ENCODE data around the gene CWF19L2.
"Not testable (repeated sequence)": the region's sequence is repeated elsewhere in the genome, so short reads cannot be mapped to it uniquely, and the experiment has no call there.

The CWF19L2 gene

GRCh38 chr11:107457558-107458271 lies at the start of gene CWF19L2:
Gene CWF19L2 (minus strand): TSS chr11:107457825. CDS start chr11:107457816, 9 bp downstream.
- peak; percentile 81 for DNase-seq

GRCh38 chr11:107505647-107506225 lies 48.1 kb upstream of the CWF19L2 start:
- DNase-seq: no peak

- no peak for DNase-seq
These were observed 47.4 kb upstream of the CWF19L2 start for GRCh38 chr11:107504981-107505380.

GRCh38 chr11:107501713-107502112 lies 44.1 kb upstream of the CWF19L2 start:
- no peak for DNase-seq

- not testable (repeated sequence) for DNase-seq
These were observed 39.7 kb upstream of the CWF19L2 start for GRCh38 chr11:107497371-107497770.

GRCh38 chr11:107496011-107496410 lies 38.4 kb upstream of the CWF19L2 start:
- DNase-seq: no peak

GRCh38 chr11:107494055-107494454 lies 36.4 kb upstream of the CWF19L2 start:
- no peak for DNase-seq

GRCh38 chr11:107493117-107493516 lies 35.5 kb upstream of the CWF19L2 start:
- no peak for DNase-seq

- no peak for DNase-seq
These were observed 33.2 kb upstream of the CWF19L2 start for GRCh38 chr11:107490836-107491235.

- DNase-seq: no peak
These were observed 24.6 kb upstream of the CWF19L2 start for GRCh38 chr11:107482234-107482633.

GRCh38 chr11:107478922-107479321 lies 21.3 kb upstream of the CWF19L2 start:
- no peak for DNase-seq

- no peak for DNase-seq
These were observed 20.2 kb upstream of the CWF19L2 start for GRCh38 chr11:107477820-107478219.

- no peak for DNase-seq
These were observed 16.2 kb upstream of the CWF19L2 start for GRCh38 chr11:107473792-107474191.

- DNase-seq: no peak
These were observed 15.3 kb upstream of the CWF19L2 start for GRCh38 chr11:107472966-107473365.

- DNase-seq: no peak
These were observed 11.0 kb upstream of the CWF19L2 start for GRCh38 chr11:107468596-107468995.

GRCh38 chr11:107467696-107468095 lies 10.1 kb upstream of the CWF19L2 start:
- DNase-seq: no peak

- not testable (repeated sequence) for DNase-seq
These were observed 8.7 kb upstream of the CWF19L2 start for GRCh38 chr11:107466275-107466866.

- DNase-seq: no peak
These were observed 444 bp downstream of the CWF19L2 start for GRCh38 chr11:107457205-107457557.

- no peak for DNase-seq
These were observed 3.9 kb downstream of the CWF19L2 start for GRCh38 chr11:107453594-107454286.

- no peak for DNase-seq
These were observed 10.7 kb downstream of the CWF19L2 start for GRCh38 chr11:107446822-107447431.

- no peak for DNase-seq
These were observed 14.9 kb downstream of the CWF19L2 start for GRCh38 chr11:107442715-107443215.

GRCh38 chr11:107439586-107440167 lies 17.9 kb downstream of the CWF19L2 start:
- no peak for DNase-seq

GRCh38 chr11:107438148-107438547 lies 19.5 kb downstream of the CWF19L2 start:
- no peak for DNase-seq
